Subcutaneous abdominal adipose tissue (tissue), 5 donors: ENCODE results near the gene VSTM1.
"Not testable (repeated sequence)": the region's sequence is repeated elsewhere in the genome, so short reads cannot be mapped to it uniquely, and the experiment has no call there.

Experiments used
- H3K27ac ChIP-seq: one replicate; pipeline ENCODE4 v1.7.0; 2013; ENCODE audit warnings: low read depth, mild to moderate bottlenecking, inconsistent platforms, low read length, moderate library complexity
- H3K27me3 ChIP-seq, 5 donors: one replicate each; pipeline ENCODE4 v1.7.0; 2013; ENCODE audit warnings: low read length in 5 of 5, inconsistent platforms in 1 of 5; ENCODE audit not compliant: control insufficient read depth in 5 of 5, insufficient read depth in 4 of 5
- H3K36me3 ChIP-seq, 5 donors: one replicate each; pipeline ENCODE4 v1.7.0; 2013; ENCODE audit warnings: low read length in 5 of 5; ENCODE audit not compliant: control insufficient read depth in 5 of 5, insufficient read depth in 5 of 5
- H3K4me1 ChIP-seq, 5 donors: one replicate each; pipeline ENCODE4 v1.7.0; 2013; ENCODE audit warnings: low read length in 5 of 5, mild to moderate bottlenecking in 3 of 5, moderate library complexity in 1 of 5; ENCODE audit not compliant: control insufficient read depth in 5 of 5, insufficient read depth in 5 of 5
- H3K4me3 ChIP-seq, 5 donors: one replicate each; pipeline ENCODE4 v1.7.0; 2013; ENCODE audit warnings: low read length in 5 of 5, low read depth in 1 of 5
- H3K9ac ChIP-seq, 5 donors: one replicate each; pipeline ENCODE4 v1.7.0; 2013; ENCODE audit warnings: low read length in 5 of 5, mild to moderate bottlenecking in 4 of 5, moderate library complexity in 3 of 5
- H3K9me3 ChIP-seq, 5 donors: one replicate each; pipeline ENCODE4 v1.7.0; 2013; ENCODE audit warnings: low read length in 5 of 5; ENCODE audit not compliant: control insufficient read depth in 5 of 5
- donor health status: healthy.
- donor health status: healthy.
- donor health status: healthy.
- donor health status: healthy.
- donor health status: healthy.

VSTM1 gene

GRCh38 chr19:54074851-54075250 lies 11.2 kb upstream of the VSTM1 start:
- Histone ChIP-seq H3K9me3 (peaks cover 0 to 2% (median 0%) of the 10 kb centered on the region in 5 donors), H3K4me3 (no peak overlapping the region), H3K27me3 (no peaks in the 10 kb centered on the region), H3K9ac (no peak overlapping the region), H3K27ac (no peak overlapping the region), H3K36me3 (no peaks in the 10 kb centered on the region), H3K4me1 (no peaks in the 10 kb centered on the region)

- H3K36me3 ChIP-seq, result no peaks in the 10 kb centered on the region
- H3K9ac ChIP-seq, result no peak overlapping the region
- no peak overlapping the region for H3K4me3 ChIP-seq
- H3K27me3 ChIP-seq, result no peaks in the 10 kb centered on the region
- H3K9me3 ChIP-seq, result peaks cover 0 to 8% (median 5%) of the 10 kb centered on the region in 5 donors
- no peak overlapping the region for H3K27ac ChIP-seq
- H3K4me1 ChIP-seq, result no peaks in the 10 kb centered on the region
These were observed 10.1 kb upstream of the VSTM1 start for GRCh38 chr19:54073829-54074228.

- Histone ChIP-seq H3K4me1 (no peaks in the 10 kb centered on the region), H3K36me3 (no peaks in the 10 kb centered on the region), H3K4me3 (no peak overlapping the region), H3K27me3 (no peaks in the 10 kb centered on the region), H3K9ac (no peak overlapping the region), H3K9me3 (peaks cover 0 to 8% (median 7%) of the 10 kb centered on the region in 5 donors), H3K27ac (no peak overlapping the region)
These were observed 5.8 kb upstream of the VSTM1 start for GRCh38 chr19:54069470-54069869.

- H3K4me3 ChIP-seq, result no peak overlapping the region
- H3K9ac ChIP-seq, result no peak overlapping the region
- H3K27ac ChIP-seq, result no peak overlapping the region
- H3K27me3 ChIP-seq, result peaks cover 0 to 7% (median 3%) of the 10 kb centered on the region in 5 donors
- peaks cover 0 to 2% (median 0%) of the 10 kb centered on the region in 5 donors for H3K9me3 ChIP-seq
- H3K36me3 ChIP-seq, result no peaks in the 10 kb centered on the region
- no peaks in the 10 kb centered on the region for H3K4me1 ChIP-seq
These were observed 1.1 kb downstream of the VSTM1 start for GRCh38 chr19:54062643-54063042.

- Histone ChIP-seq H3K4me3 (no peak overlapping the region), H3K9me3 (no peaks in the 10 kb centered on the region), H3K27me3 (peaks cover 8 to 17% (median 14%) of the 10 kb centered on the region in 5 donors), H3K36me3 (no peaks in the 10 kb centered on the region), H3K9ac (no peak overlapping the region), H3K4me1 (peaks cover 0 to 6% (median 0%) of the 10 kb centered on the region in 5 donors), H3K27ac (no peak overlapping the region)
These were observed 16.1 kb downstream of the VSTM1 start for GRCh38 chr19:54047616-54048015.

GRCh38 chr19:54045771-54046170 lies 17.9 kb downstream of the VSTM1 start:
- no peak overlapping the region for H3K4me3 ChIP-seq
- no peaks in the 10 kb centered on the region for H3K9me3 ChIP-seq
- no peak overlapping the region for H3K27ac ChIP-seq
- H3K4me1 ChIP-seq, result peaks cover 0 to 6% (median 0%) of the 10 kb centered on the region in 5 donors
- H3K36me3 ChIP-seq, result no peaks in the 10 kb centered on the region
- H3K27me3 ChIP-seq, result peaks cover 8 to 21% (median 16%) of the 10 kb centered on the region in 5 donors
- H3K9ac ChIP-seq, result no peak overlapping the region

- H3K4me3 ChIP-seq, result no peak overlapping the region
- H3K36me3 ChIP-seq, result no peaks in the 10 kb centered on the region
- H3K27me3 ChIP-seq, result peaks cover 8 to 18% (median 14%) of the 10 kb centered on the region in 5 donors
- peaks cover 0 to 6% (median 0%) of the 10 kb centered on the region in 5 donors for H3K4me1 ChIP-seq
- H3K9me3 ChIP-seq, result no peaks in the 10 kb centered on the region
- no peak overlapping the region for H3K27ac ChIP-seq
- H3K9ac ChIP-seq, result no peak overlapping the region
These were observed 20.7 kb downstream of the VSTM1 start for GRCh38 chr19:54042989-54043388.

GRCh38 chr19:54041969-54042606 lies 21.6 kb downstream of the VSTM1 start:
- no peaks in the 10 kb centered on the region for H3K4me1 ChIP-seq
- no peak overlapping the region for H3K4me3 ChIP-seq
- H3K9ac ChIP-seq, result no peak overlapping the region
- peaks cover 8 to 18% (median 14%) of the 10 kb centered on the region in 5 donors for H3K27me3 ChIP-seq
- no peak overlapping the region for H3K27ac ChIP-seq
- H3K9me3 ChIP-seq, result no peaks in the 10 kb centered on the region
- no peaks in the 10 kb centered on the region for H3K36me3 ChIP-seq

GRCh38 chr19:54040003-54040402 lies 23.7 kb downstream of the VSTM1 start:
- Histone ChIP-seq H3K27ac (no peak overlapping the region), H3K4me3 (no peak overlapping the region), H3K9ac (no peak overlapping the region), H3K27me3 (peaks cover 0 to 13% (median 10%) of the 10 kb centered on the region in 5 donors), H3K4me1 (no peaks in the 10 kb centered on the region), H3K36me3 (no peaks in the 10 kb centered on the region), H3K9me3 (no peaks in the 10 kb centered on the region)

- H3K27ac ChIP-seq, H3K9me3 ChIP-seq, H3K4me1 ChIP-seq, H3K4me3 ChIP-seq, H3K27me3 ChIP-seq, H3K36me3 ChIP-seq, H3K9ac ChIP-seq: not testable (repeated sequence)
These were observed 27.2 kb downstream of the VSTM1 start for GRCh38 chr19:54036542-54036941.
